ENCODE results near the gene RBMS3.

The RBMS3 gene

GRCh38 chr3:29826712-29827111, 545.8 kb downstream of the RBMS3 start:
- FAIRE-seq, result no peak

- no peak for FAIRE-seq
Measured at GRCh38 chr3:29827756-29828155, 546.9 kb downstream of the RBMS3 start.

- FAIRE-seq, result no peak
Measured at GRCh38 chr3:29829340-29829739, 548.5 kb downstream of the RBMS3 start.

- FAIRE-seq, result no peak
Measured at GRCh38 chr3:29850641-29851040, 569.8 kb downstream of the RBMS3 start.

- no peak for FAIRE-seq
Measured at GRCh38 chr3:29852767-29853166, 571.9 kb downstream of the RBMS3 start.

- no peak for FAIRE-seq
Measured at GRCh38 chr3:29853841-29854397, 573.0 kb downstream of the RBMS3 start.

- no peak for FAIRE-seq
Measured at GRCh38 chr3:29854821-29855220, 574.0 kb downstream of the RBMS3 start.

GRCh38 chr3:29859726-29860270, 578.9 kb downstream of the RBMS3 start:
- FAIRE-seq, result no peak

- FAIRE-seq, result no peak
Measured at GRCh38 chr3:29864809-29865208, 583.9 kb downstream of the RBMS3 start.

GRCh38 chr3:29868543-29869101, 587.8 kb downstream of the RBMS3 start:
- no peak for FAIRE-seq

GRCh38 chr3:29870136-29870535, 589.3 kb downstream of the RBMS3 start:
- no peak for FAIRE-seq

GRCh38 chr3:29871087-29871486, 590.2 kb downstream of the RBMS3 start:
- FAIRE-seq, result no peak

- no peak for FAIRE-seq
Measured at GRCh38 chr3:29880809-29881208, 599.9 kb downstream of the RBMS3 start.

GRCh38 chr3:29887451-29887850, 606.6 kb downstream of the RBMS3 start:
- FAIRE-seq, result no peak

- FAIRE-seq, result no peak
Measured at GRCh38 chr3:29889215-29889614, 608.3 kb downstream of the RBMS3 start.

GRCh38 chr3:29890801-29891200, 609.9 kb downstream of the RBMS3 start:
- FAIRE-seq, result no peak

GRCh38 chr3:29892976-29893554, 612.2 kb downstream of the RBMS3 start:
- no peak for FAIRE-seq

GRCh38 chr3:29896856-29897255, 616.0 kb downstream of the RBMS3 start:
- no peak for FAIRE-seq

- FAIRE-seq, result no peak
Measured at GRCh38 chr3:29898171-29898965, 617.5 kb downstream of the RBMS3 start.

GRCh38 chr3:29899021-29899420, 618.1 kb downstream of the RBMS3 start:
- FAIRE-seq, result no peak

- no peak for FAIRE-seq
Measured at GRCh38 chr3:29901097-29901496, 620.2 kb downstream of the RBMS3 start.

GRCh38 chr3:29903600-29903999, 622.7 kb downstream of the RBMS3 start:
- FAIRE-seq, result no peak

- FAIRE-seq, result no peak
Measured at GRCh38 chr3:29906906-29907305, 626.0 kb downstream of the RBMS3 start.
